ENCODE results near the gene PPP6R3. TPM values are rescaled to one million over a fixed set of nuclear protein-coding genes. Genes with fewer than 3 reads are reported as not detected.

The PPP6R3 gene
- total RNA-seq, 2 experiments from 2014 or later: 95.4 to 103 TPM

GRCh38 chr11:68543594-68543993 lies 83.0 kb downstream of the PPP6R3 start:
- Mint-ChIP-seq H3K9me3 (no peaks in the 10 kb centered on the region), H3K4me3 (no peak overlapping the region), H3K27ac (peak overlapping the region; percentile 3), H3K36me3 (ENCODE audit: low read depth) (peaks cover 77% of the 10 kb centered on the region), H3K27me3 (no peaks in the 10 kb centered on the region), H3K4me1 (ENCODE audit: low read depth) (peaks cover 80% of the 10 kb centered on the region)
- no peak for TF ChIP-seq CTCF (IDR thresholded peaks at IDR 0.05)
- ATAC-seq (no peak), DNase-seq (no peak)
- ChIA-PET POLR2A (interaction anchor here (0.8 to 1.0 kb wide), 2 partner anchors 15 to 23 kb away, joined by 3 read pairs; no protein-coding TSS in a partner anchor), CTCF (interaction anchor here (1.0 kb wide), 1 partner anchor 15 kb away, joined by 5 read pairs; no protein-coding TSS in a partner anchor)
- intact Hi-C loops (cut with micrococcal nuclease): no loop called here

- ChIA-PET CTCF (interaction anchor here (0.6 kb wide), 1 partner anchor 72 kb away, joined by 4 read pairs; no protein-coding TSS in a partner anchor), POLR2A (no interaction called here)
- H3K27me3 Mint-ChIP-seq: no peaks in the 10 kb centered on the region
- no peak for DNase-seq
- TF ChIP-seq CTCF (IDR thresholded peaks at IDR 0.05): no peak
- no peak overlapping the region for H3K4me3 Mint-ChIP-seq
- intact Hi-C loops (cut with micrococcal nuclease): no loop called here
- no peaks in the 10 kb centered on the region for H3K9me3 Mint-ChIP-seq
- peaks cover 82% of the 10 kb centered on the region for H3K4me1 Mint-ChIP-seq (ENCODE audit: low read depth)
- peak overlapping the region; percentile 46 for H3K27ac Mint-ChIP-seq
- H3K36me3 Mint-ChIP-seq (ENCODE audit: low read depth): peaks cover 72% of the 10 kb centered on the region
- no peak for ATAC-seq
Observed at GRCh38 chr11:68545347-68545746, 84.8 kb downstream of the PPP6R3 start.

- Mint-ChIP-seq H3K27ac (peak overlapping the region; percentile 59), H3K4me1 (ENCODE audit: low read depth) (peaks cover 82% of the 10 kb centered on the region), H3K27me3 (no peaks in the 10 kb centered on the region), H3K4me3 (no peak overlapping the region), H3K36me3 (ENCODE audit: low read depth) (peaks cover 71% of the 10 kb centered on the region), H3K9me3 (no peaks in the 10 kb centered on the region)
- no peak for DNase-seq
- no peak for TF ChIP-seq CTCF (IDR thresholded peaks at IDR 0.05)
- ChIA-PET POLR2A (no interaction called here), CTCF (interaction anchor here (0.6 kb wide), 1 partner anchor 72 kb away, joined by 4 read pairs; no protein-coding TSS in a partner anchor)
- no peak for ATAC-seq
- intact Hi-C loops (cut with micrococcal nuclease): no loop called here
Observed at GRCh38 chr11:68545796-68546195, 85.2 kb downstream of the PPP6R3 start.

GRCh38 chr11:68546555-68546954 lies 86.0 kb downstream of the PPP6R3 start:
- Mint-ChIP-seq H3K9me3 (no peaks in the 10 kb centered on the region), H3K27me3 (no peaks in the 10 kb centered on the region), H3K4me1 (ENCODE audit: low read depth) (peaks cover 78% of the 10 kb centered on the region), H3K27ac (peak overlapping the region; percentile 59), H3K36me3 (ENCODE audit: low read depth) (peaks cover 71% of the 10 kb centered on the region), H3K4me3 (no peak overlapping the region)
- POLR2A ChIA-PET: no interaction called here
- intact Hi-C loops (cut with micrococcal nuclease): no loop called here
- DNase-seq (peak; percentile 44), ATAC-seq (peak; percentile 34)
- CTCF ChIA-PET: interaction anchor here (0.8 kb wide), 1 partner anchor 24 kb away, joined by 3 read pairs; no protein-coding TSS in a partner anchor
- no peak for TF ChIP-seq CTCF (IDR thresholded peaks at IDR 0.05)

- peak overlapping the region; percentile 98 for H3K27ac Mint-ChIP-seq
- H3K36me3 Mint-ChIP-seq (ENCODE audit: low read depth): peaks cover 71% of the 10 kb centered on the region
- H3K4me3 Mint-ChIP-seq: peak overlapping the region; percentile 69
- no peaks in the 10 kb centered on the region for H3K27me3 Mint-ChIP-seq
- peaks cover 69% of the 10 kb centered on the region for H3K4me1 Mint-ChIP-seq (ENCODE audit: low read depth)
- ChIA-PET POLR2A (interaction anchor here (1.0 to 1.1 kb wide), 2 partner anchors 13 to 20 kb away, joined by 3 read pairs; no protein-coding TSS in a partner anchor), CTCF (interaction anchor here (0.6 to 1.4 kb wide), 5 partner anchors 16 to 44 kb away, joined by 3 to 5 read pairs (median 3); no protein-coding TSS in a partner anchor)
- no peaks in the 10 kb centered on the region for H3K9me3 Mint-ChIP-seq
- DNase-seq (peak; percentile 38), ATAC-seq (peak; percentile 54)
- intact Hi-C loops (cut with micrococcal nuclease): no loop called here
- no peak for TF ChIP-seq CTCF (IDR thresholded peaks at IDR 0.05)
Observed at GRCh38 chr11:68549789-68550484, 89.4 kb downstream of the PPP6R3 start.

All from activated CD8-positive, alpha-beta T cell treated with anti-CD3 and anti-CD28 coated beads for 36 hours (primary cell).